ENCODE results near the gene KRT40. TPM values are rescaled to one million over a fixed set of nuclear protein-coding genes. Genes with fewer than 3 reads are reported as not detected.

KRT40 gene
- total and polyA plus RNA-seq, 2 of the 8 experiments (the other 6 are each of a cell fraction or from before 2014, with no cell fraction given) = not detected

DNA sequence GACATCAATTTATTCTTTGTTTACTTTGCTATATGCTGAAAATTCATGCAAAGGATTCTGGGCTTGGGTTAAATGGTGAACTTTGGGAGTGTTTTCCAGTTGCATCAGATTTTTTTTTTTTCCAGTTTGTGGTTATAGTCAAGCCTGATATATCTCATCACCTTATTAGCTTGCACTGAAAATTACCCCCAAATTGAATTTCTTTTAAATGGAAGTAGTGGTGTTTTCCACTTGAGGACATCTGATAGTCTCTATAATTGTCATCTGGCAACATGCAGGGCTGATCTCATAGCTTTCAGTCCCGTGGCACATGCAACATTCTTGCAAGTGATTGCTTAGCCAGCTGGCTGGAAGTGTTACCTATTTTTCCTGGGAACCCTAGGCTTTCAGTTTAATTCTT is 29.5 kb upstream of the KRT40 start:
- Histone ChIP-seq H4K8ac (ENCODE audit: extremely low read depth, insufficient read depth, low read length) (no peak overlapping the region), H3K27me3 (replicated peaks in 1 of 4; ENCODE audit: control insufficient read depth in 3 of 4, extremely low read depth in 1 of 4, insufficient read depth in 3 of 4, low read length in 3 of 4) (no peaks in the 10 kb centered on the region; a peak in 1 of 7 replicates), H3K23me2 (ENCODE audit: low read depth, low read length) (no peaks in the 10 kb centered on the region), H3K9ac (replicated peaks in 1 of 4; ENCODE audit: extremely low read depth in 1 of 4, low read depth in 3 of 4, low read length in 3 of 4) (no peak overlapping the region), H3K18ac (ENCODE audit: extremely low read depth, low read length) (no peak overlapping the region), H2BK120ac (replicated peaks; ENCODE audit: low read depth, low read length) (no peak overlapping the region), H3K56ac (replicated peaks; ENCODE audit: insufficient read length, low read depth, low read length) (no peak overlapping the region), H3K4me3 (ENCODE audit: extremely low read depth in 1 of 4, insufficient read depth in 2 of 4, low read depth in 3 of 4, low read length in 4 of 4) (no peak overlapping the region), H3K23ac (ENCODE audit: insufficient read length) (no peak overlapping the region), H4K5ac (ENCODE audit: insufficient read length, low read depth, low read length) (no peak overlapping the region), H3K79me1 (ENCODE audit: low read depth, low read length) (no peaks in the 10 kb centered on the region), H3K27ac (ENCODE audit: low read depth, low read length) (no peak overlapping the region), H3K4me1 (replicated peaks in 1 of 4; ENCODE audit: control insufficient read depth in 3 of 4, insufficient read depth in 4 of 4, low read length in 3 of 4) (peaks cover 0 to 8% (median 5%) of the 10 kb centered on the region in 4 experiments; a peak in 6 of 7 replicates), H2BK5ac (ENCODE audit: low read depth, low read length) (no peak overlapping the region), H3K14ac (ENCODE audit: insufficient read length) (no peak overlapping the region), H2BK20ac (ENCODE audit: low read length) (no peak overlapping the region), H2AFZ (ENCODE audit: low read length) (no peak overlapping the region), H2AK5ac (ENCODE audit: low read depth, low read length) (no peak overlapping the region), H4K91ac (replicated peaks; ENCODE audit: insufficient read length, low read length) (no peak overlapping the region), H3K9me3 (ENCODE audit: insufficient read depth in 2 of 2, low read depth in 1 of 2, low read length in 1 of 2) (no peaks in the 10 kb centered on the region), H3K4ac (replicated peaks; ENCODE audit: insufficient read length, low read depth, low read length) (no peak overlapping the region), H2BK12ac (ENCODE audit: low read depth, low read length) (no peak overlapping the region), H3K36me3 (ENCODE audit: control insufficient read depth in 2 of 4, insufficient read depth in 4 of 4, low read length in 3 of 4) (no peaks in the 10 kb centered on the region), H3K4me2 (ENCODE audit: insufficient read depth in 1 of 2, low read depth in 2 of 2, low read length in 2 of 2) (no peak overlapping the region), H4K20me1 (replicated peaks in 1 of 2; ENCODE audit: control insufficient read depth in 1 of 2, insufficient read depth in 2 of 2, low read length in 2 of 2) (no peaks in the 10 kb centered on the region), H3K79me2 (ENCODE audit: control insufficient read depth in 1 of 2, insufficient read depth in 2 of 2, low read length in 2 of 2) (no peaks in the 10 kb centered on the region), H2BK15ac (ENCODE audit: low read length) (no peak overlapping the region)
- no peak for DNase-seq (ENCODE audit: low read depth in 1 of 2, low spot score in 2 of 2)
- FAIRE-seq = no peak
- 77% methylated on average over 1 of the region's 1 CpG; no CpG with 5 or more reads in 1 of the 2 experiments for WGBS, 2 experiments (ENCODE audit: extremely low coverage in 1 of 2, insufficient coverage in 1 of 2, insufficient read length in 1 of 2, insufficient replicate concordance in 2 of 2, low coverage in 1 of 2, low lambda C conversion rate in 2 of 2, missing lambda C conversion rate in 1 of 2)
- no peak for TF ChIP-seq RFX5 (IDR thresholded peaks at IDR 0.05; ENCODE audit: borderline replicate concordance, low read depth, low read length)
- no peak for TF ChIP-seq CBX5 (IDR thresholded peaks at IDR 0.05; ENCODE audit: low read depth, low read length)
- TF ChIP-seq MAFK (IDR thresholded peaks at IDR 0.05; ENCODE audit: low read depth, low read length) = no peak
- no peak for TF ChIP-seq HDAC2 (IDR thresholded peaks at IDR 0.05; ENCODE audit: borderline replicate concordance in 1 of 2, low read depth in 2 of 2, low read length in 2 of 2)
- no peak for TF ChIP-seq RAD21 (IDR thresholded peaks at IDR 0.05 in 1 of 2, conservative IDR thresholded peaks at IDR 0.05 in 1 of 2; ENCODE audit: low read depth in 2 of 2, low read length in 2 of 2)
- no peak for TF ChIP-seq EP300 (IDR thresholded peaks at IDR 0.05; ENCODE audit: borderline replicate concordance in 1 of 2, low read depth in 2 of 2, low read length in 2 of 2)
- no peak for TF ChIP-seq POLR2A (IDR thresholded peaks at IDR 0.05; ENCODE audit: control extremely low read depth in 1 of 2, low read depth in 2 of 2, low read length in 2 of 2)
- POLR2A ChIA-PET (ENCODE audit: partially characterized antibody) = no interaction called here
- CTCF ChIA-PET (ENCODE audit: partially characterized antibody) = interaction anchor here (1.2 to 1.3 kb wide), 2 partner anchors 50 to 309 kb away, joined by 4 to 5 read pairs; no protein-coding TSS in a partner anchor

All from H1 (cell line).